Neutrophil (primary cell): ENCODE results near the gene QRFP.
"Not testable (repeated sequence)": the region's sequence is repeated elsewhere in the genome, so short reads cannot be mapped to it uniquely, and the experiment has no call there.

Experiments
- H3K27ac ChIP-seq: fragments of 200-600 bp; sonication (generic); 2 replicates; pipeline ENCODE4 v1.5.1; 2016; ENCODE audit warnings: mild to moderate bottlenecking, moderate library complexity
- H3K27me3 ChIP-seq: fragments of 200-600 bp; sonication (generic); 2 replicates; pipeline ENCODE4 v1.6.0; 2016; ENCODE audit warnings: mild to moderate bottlenecking
- H3K36me3 ChIP-seq: fragments of 200-600 bp; sonication (generic); 2 replicates; pipeline ENCODE4 v1.5.1; 2017
- H3K4me1 ChIP-seq, 2 experiments: fragments of 200-600 bp in 1 of 2; sonication (generic) in 1 of 2; 1 replicate in 1 of 2; 2 replicates in 1 of 2; pipeline versions ENCODE4 v1.5.1 to v1.6.1; 2013 to 2016; ENCODE audit warnings: low read depth in 1 of 2, low read length in 1 of 2, mild to moderate bottlenecking in 1 of 2, moderate library complexity in 1 of 2; ENCODE audit not compliant: control insufficient read depth in 1 of 2, insufficient read depth in 1 of 2
- H3K4me3 ChIP-seq, 2 experiments: fragments of 200-600 bp in 1 of 2; sonication (generic) in 1 of 2; 1 replicate in 1 of 2; 2 replicates in 1 of 2; pipeline ENCODE4 v1.5.1; 2013 to 2016; ENCODE audit warnings: low read depth in 1 of 2, low read length in 1 of 2, mild to moderate bottlenecking in 1 of 2, moderate library complexity in 1 of 2
- H3K9me3 ChIP-seq: fragments of 200-600 bp; sonication (generic); 2 replicates; pipeline ENCODE4 v1.5.1; 2016
- TF ChIP-seq, protein P1 (sequence below): fragments of 200-600 bp; sonication (generic); IDR thresholded peaks from 2 replicates; pipeline ENCODE4 v1.5.1; 2016; ENCODE audit warnings: antibody characterized with exemption

Gene QRFP

GRCh38 chr9:130856474-130856873 lies 40.1 kb downstream of the QRFP start:
- Histone ChIP-seq H3K27ac (no peak overlapping the region), H3K36me3 (peaks cover 26% of the 10 kb centered on the region), H3K27me3 (no peaks in the 10 kb centered on the region), H3K9me3 (no peaks in the 10 kb centered on the region), H3K4me3 (no peak overlapping the region), H3K4me1 (no peaks in the 10 kb centered on the region)
- TF ChIP-seq, protein P1, sequence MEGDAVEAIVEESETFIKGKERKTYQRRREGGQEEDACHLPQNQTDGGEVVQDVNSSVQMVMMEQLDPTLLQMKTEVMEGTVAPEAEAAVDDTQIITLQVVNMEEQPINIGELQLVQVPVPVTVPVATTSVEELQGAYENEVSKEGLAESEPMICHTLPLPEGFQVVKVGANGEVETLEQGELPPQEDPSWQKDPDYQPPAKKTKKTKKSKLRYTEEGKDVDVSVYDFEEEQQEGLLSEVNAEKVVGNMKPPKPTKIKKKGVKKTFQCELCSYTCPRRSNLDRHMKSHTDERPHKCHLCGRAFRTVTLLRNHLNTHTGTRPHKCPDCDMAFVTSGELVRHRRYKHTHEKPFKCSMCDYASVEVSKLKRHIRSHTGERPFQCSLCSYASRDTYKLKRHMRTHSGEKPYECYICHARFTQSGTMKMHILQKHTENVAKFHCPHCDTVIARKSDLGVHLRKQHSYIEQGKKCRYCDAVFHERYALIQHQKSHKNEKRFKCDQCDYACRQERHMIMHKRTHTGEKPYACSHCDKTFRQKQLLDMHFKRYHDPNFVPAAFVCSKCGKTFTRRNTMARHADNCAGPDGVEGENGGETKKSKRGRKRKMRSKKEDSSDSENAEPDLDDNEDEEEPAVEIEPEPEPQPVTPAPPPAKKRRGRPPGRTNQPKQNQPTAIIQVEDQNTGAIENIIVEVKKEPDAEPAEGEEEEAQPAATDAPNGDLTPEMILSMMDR: no peak

DNA sequence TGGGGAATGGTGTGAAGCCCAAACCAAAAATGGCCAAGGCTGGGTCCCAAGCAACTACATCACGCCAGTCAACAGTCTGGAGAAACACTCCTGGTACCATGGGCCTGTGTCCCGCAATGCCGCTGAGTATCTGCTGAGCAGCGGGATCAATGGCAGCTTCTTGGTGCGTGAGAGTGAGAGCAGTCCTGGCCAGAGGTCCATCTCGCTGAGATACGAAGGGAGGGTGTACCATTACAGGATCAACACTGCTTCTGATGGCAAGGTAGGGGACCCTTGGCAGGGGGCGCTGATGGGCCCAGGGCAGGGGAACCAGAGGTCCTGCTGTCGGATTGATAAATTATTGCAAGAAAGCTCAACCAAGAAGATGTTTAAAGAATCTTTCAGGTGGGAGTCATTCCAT lies 41.8 kb downstream of the QRFP start:
- H3K4me3 ChIP-seq: no peak overlapping the region
- H3K27me3 ChIP-seq: no peaks in the 10 kb centered on the region
- TF ChIP-seq, protein P1: no peak
- no peak overlapping the region for H3K27ac ChIP-seq
- no peaks in the 10 kb centered on the region for H3K4me1 ChIP-seq
- H3K36me3 ChIP-seq: peaks cover 23% of the 10 kb centered on the region
- H3K9me3 ChIP-seq: no peaks in the 10 kb centered on the region

DNA sequence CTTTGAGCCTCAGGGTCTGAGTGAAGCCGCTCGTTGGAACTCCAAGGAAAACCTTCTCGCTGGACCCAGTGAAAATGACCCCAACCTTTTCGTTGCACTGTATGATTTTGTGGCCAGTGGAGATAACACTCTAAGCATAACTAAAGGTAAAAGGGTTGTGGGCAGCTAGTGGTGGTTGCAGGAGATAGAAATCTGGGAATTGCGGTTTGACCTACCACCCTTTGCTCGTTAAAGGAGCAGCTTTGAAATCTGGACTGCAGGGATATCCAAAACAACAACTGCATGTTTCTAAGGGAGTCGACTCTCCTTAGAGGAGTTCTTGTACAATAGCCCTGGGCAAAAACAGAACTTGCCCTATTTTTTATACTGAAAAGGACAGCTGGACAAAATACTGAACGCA lies 42.5 kb downstream of the QRFP start:
- Histone ChIP-seq H3K27me3 (no peaks in the 10 kb centered on the region), H3K36me3 (peaks cover 22% of the 10 kb centered on the region), H3K4me1 (no peaks in the 10 kb centered on the region), H3K9me3 (no peaks in the 10 kb centered on the region), H3K27ac (no peak overlapping the region), H3K4me3 (no peak overlapping the region)
- TF ChIP-seq, protein P1: no peak

GRCh38 chr9:130852801-130853200 lies 43.8 kb downstream of the QRFP start:
- no peak overlapping the region for H3K4me3 ChIP-seq
- no peaks in the 10 kb centered on the region for H3K9me3 ChIP-seq
- peaks cover 22% of the 10 kb centered on the region for H3K36me3 ChIP-seq
- TF ChIP-seq, protein P1: no peak
- H3K27ac ChIP-seq: no peak overlapping the region
- H3K27me3 ChIP-seq: no peaks in the 10 kb centered on the region
- peaks cover under 1 to 2% of the 10 kb centered on the region in 2 experiments for H3K4me1 ChIP-seq

- no peaks in the 10 kb centered on the region for H3K9me3 ChIP-seq
- H3K36me3 ChIP-seq: no peaks in the 10 kb centered on the region
- TF ChIP-seq, protein P1: no peak
- H3K27ac ChIP-seq: no peak overlapping the region
- H3K4me1 ChIP-seq: peaks cover 9 to 13% of the 10 kb centered on the region in 2 experiments
- H3K4me3 ChIP-seq: no peak overlapping the region
- no peaks in the 10 kb centered on the region for H3K27me3 ChIP-seq
These were observed 47.3 kb downstream of the QRFP start for GRCh38 chr9:130849356-130849755.

DNA sequence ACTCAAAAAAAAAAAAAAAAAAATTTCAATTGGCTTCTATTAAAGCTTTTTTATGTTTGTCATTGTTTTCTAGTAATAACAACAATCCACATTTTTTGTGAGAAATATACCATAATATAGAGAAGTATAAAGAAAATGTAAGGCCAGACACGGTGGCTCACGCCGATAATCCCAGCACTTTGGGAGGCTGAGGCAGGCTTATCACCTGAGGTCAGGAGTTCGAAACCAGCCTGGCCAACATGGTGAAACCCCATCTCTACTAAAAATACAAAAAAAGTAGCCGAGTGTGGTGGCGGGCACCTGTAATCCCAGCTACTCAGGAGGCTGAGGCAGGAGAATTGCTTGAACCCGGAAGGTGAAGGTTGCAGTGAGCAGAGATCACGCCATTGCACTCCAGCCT lies 48.1 kb downstream of the QRFP start:
- H3K27me3 ChIP-seq, H3K27ac ChIP-seq, H3K4me3 ChIP-seq, H3K36me3 ChIP-seq, H3K9me3 ChIP-seq: not testable (repeated sequence)
- H3K4me1 ChIP-seq: peaks cover 9 to 13% of the 10 kb centered on the region in 2 experiments
